GM19238 (cell line): Measurements from ENCODE around the gene ZMAT5.
"Not testable (repeated sequence)": the region's sequence is repeated elsewhere in the genome, so short reads cannot be mapped to it uniquely, and the experiment has no call there.

ENCODE experiments used
- DNase-seq: peaks from one replicate; pipeline ENCODE4 v3.0.0; 2011; ENCODE audit warnings: low spot score; ENCODE audit not compliant: insufficient read length

The ZMAT5 gene

GRCh38 chr22:29754658-29755395, 12.0 kb downstream of the ZMAT5 start:
- not testable (repeated sequence) for DNase-seq

- no peak for DNase-seq
Measured at GRCh38 chr22:29753808-29754657, 12.8 kb downstream of the ZMAT5 start.

GRCh38 chr22:29751669-29752068, 15.1 kb downstream of the ZMAT5 start:
- no peak for DNase-seq

- DNase-seq = no peak
Measured at GRCh38 chr22:29750559-29751538, 16.0 kb downstream of the ZMAT5 start.

DNA sequence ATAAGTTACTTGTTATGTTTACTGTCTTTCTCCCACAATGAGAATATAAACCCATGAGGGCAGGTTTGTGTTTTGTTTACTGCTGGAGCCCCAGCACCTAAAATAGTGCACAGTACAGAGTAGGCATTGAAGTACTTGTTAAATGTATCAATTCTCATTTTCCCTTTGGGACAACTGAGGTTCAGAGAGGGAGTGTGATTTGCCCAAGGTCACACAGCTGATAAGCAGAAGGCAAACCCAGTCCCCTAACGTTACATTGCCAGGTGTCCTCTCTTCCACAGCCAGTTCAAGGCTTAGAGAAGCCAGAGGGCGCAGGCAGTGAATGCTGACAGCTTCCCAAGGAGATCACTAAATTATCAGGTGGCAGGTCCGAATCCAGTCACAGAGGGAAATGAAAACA, 16.8 kb downstream of the ZMAT5 start:
- DNase-seq = no peak

GRCh38 chr22:29748248-29748893, 18.4 kb downstream of the ZMAT5 start:
- DNase-seq = no peak

DNA sequence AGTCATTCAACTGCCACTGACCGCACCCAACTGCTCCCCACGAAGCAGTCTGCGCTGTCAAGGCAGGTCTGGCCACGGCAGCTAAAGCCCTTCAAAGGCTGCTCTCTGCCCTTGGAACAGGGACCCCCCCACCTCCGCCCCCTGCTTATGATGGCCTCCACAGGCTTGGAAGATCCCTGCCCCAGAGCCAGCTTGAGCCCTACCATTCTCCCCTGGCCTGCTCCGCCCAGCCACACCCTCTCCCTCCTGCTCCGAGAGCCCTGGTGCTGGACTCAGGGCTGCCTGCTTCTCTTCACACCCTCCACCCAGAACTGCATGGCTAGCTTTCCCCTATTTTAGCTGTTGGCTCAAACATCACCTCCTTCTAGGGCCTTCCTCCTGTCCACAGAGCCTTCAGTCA, 19.0 kb downstream of the ZMAT5 start:
- no peak for DNase-seq

GRCh38 chr22:29744902-29745301, 21.9 kb downstream of the ZMAT5 start:
- no peak for DNase-seq

GRCh38 chr22:29742326-29742725, 24.5 kb downstream of the ZMAT5 start:
- no peak for DNase-seq

DNA sequence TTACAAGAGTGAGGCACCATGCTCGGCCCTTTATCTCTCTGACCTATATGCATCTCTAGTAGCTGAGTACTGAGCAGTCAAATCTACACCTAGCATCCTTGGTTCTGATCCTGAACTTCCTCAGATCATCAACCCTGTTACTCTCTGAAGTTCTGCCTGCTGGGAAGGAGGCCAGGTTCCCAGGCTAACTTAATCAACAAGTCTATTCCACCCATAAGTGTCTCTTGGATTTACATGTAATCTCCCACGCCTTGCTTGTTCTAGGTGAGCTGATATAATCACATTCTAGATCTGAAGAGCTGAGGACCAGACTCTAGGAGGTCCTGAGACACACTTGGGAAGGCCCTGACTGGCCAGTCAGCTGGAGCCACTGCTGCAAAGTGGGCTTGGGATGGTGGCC, 24.9 kb downstream of the ZMAT5 start:
- no peak for DNase-seq

DNA sequence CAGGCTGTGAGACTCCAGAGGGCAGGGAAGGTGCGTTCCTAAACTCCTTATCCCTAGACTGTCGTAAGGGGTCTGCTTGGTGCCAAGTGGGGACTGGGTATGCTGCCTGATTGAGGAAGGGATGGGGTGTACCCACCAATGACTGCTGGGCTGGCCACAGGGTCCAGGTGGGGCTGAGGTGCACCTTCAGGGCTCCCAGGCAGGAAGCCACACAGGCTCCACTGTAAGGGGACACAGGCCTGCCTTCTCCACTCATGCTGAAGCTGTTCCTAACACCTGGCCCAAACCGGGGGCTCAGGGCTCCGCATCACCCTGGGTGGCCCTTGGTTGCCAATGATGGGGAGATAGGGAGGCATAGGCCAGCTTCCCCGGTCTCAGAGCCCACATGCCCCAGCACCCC, 26.6 kb downstream of the ZMAT5 start:
- no peak for DNase-seq

DNA sequence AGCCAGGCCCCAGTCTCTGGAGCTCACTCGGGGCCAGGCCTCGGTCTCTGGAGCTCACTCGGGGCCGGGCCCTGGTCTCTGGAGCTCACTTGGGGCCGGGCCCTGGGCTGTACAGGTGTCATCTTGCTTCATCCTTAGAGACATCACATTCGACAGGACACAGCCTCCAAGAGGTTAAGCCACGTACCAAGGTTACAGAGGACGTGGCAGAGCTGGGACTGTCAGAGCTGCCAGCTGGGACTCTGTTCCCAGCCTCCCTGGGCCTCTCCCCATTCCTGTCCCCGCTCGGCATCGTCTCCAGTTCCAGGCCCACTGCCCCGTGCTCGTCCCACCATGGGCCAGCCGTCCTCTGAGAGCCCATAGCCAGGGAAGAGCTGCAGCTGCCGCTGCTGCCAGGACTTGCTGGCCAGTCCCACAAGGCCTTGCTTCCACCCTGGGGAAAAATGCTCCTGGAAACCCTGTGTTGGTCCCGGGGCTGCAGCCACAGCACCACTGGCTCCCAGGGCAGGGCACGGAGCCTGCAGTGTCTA, 27.4 kb downstream of the ZMAT5 start:
- no peak for DNase-seq

DNA sequence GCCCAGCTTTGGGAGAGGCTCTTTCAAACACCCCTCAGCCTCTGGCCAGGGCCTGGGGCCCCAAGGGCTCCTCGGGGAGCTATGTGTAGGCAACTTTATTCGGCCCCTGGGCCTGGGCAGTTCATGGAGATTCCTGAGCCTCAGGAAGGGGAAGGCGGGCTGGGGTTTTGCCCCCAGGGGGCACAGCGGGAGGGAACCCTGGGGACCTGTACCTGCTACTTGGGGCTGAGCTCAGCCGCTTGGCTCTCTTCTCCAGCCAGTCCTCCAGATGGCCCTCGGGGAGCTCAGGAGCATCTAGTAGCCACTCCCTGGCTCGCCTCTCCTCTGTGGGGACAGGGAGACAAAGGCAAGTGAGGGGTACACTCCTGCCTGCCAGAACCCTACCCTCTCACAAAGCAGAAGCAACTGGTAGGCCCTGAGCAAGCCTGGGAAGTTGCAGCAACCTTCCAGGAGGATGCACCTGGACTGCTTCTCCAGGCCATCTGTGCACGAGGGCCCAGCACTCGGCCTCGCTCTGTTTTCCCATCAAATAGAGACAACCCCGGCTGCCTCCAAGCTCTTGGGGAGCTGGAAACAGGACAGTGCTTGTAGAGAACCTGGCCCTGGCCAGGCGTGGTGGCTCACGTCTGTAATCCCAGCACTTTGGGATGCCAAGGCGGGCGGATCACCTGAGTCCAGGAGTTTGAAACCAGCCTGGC, 28.5 kb downstream of the ZMAT5 start:
- DNase-seq = no peak

GRCh38 chr22:29737251-29738117, 29.3 kb downstream of the ZMAT5 start:
- no peak for DNase-seq

DNA sequence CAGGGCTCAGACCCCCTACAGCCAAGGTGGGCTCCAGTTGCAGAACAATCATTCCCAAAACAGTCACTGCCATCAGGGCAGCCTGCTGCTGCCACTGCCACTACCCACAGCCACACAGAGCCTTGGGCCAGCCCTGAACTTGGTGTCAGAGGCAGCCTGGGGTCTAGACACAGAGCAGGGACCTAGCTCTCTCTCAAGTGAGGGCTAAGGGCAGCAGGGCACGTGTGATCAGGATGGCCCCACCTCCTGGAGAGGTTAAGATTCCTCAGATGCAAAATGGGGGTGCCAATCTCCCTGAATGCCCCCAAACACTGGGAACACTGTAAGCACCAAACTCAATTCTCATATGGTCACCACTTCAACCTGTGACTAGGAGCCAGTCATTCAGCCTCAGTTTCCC, 31.4 kb downstream of the ZMAT5 start:
- DNase-seq = no peak

- DNase-seq = no peak
Measured at GRCh38 chr22:29734838-29735237, 32.0 kb downstream of the ZMAT5 start.

GRCh38 chr22:29734406-29734805, 32.4 kb downstream of the ZMAT5 start:
- DNase-seq = no peak

- DNase-seq = no peak
Measured at GRCh38 chr22:29733362-29734201, 33.2 kb downstream of the ZMAT5 start.
